GM12878 (cell line): ENCODE data around the gene CDC25C. TPM values are rescaled to one million over a fixed set of nuclear protein-coding genes. Genes with fewer than 3 reads are reported as not detected.

Experiments
- ATAC-seq: fragments of 200-7000 bp; cut with Tn5 transposase; 3 replicates; pipeline ENCODE4 v1.9.1; 2020; ENCODE audit warnings: mild to moderate bottlenecking, moderate library complexity
- BruUV-seq: library from RNA; stranded (reverse); fragments of 400-500 nt; replicated peaks from 2 replicates; lab custom pipeline; 2021; lab: Mats Ljungman, UMichigan
- CTCF ChIA-PET: fragments of 300-600 bp; sonication (Branson Sonifier 250); formaldehyde crosslinking; extraction: SDS; loops from one replicate; lab custom pipeline; 2021; ENCODE audit warnings: inconsistent platforms; lab: Yijun Ruan, JAX
- POLR2A ChIA-PET: fragments of 350-600 bp; formaldehyde crosslinking; extraction: SDS; loops from one replicate; lab custom pipeline; 2021; ENCODE audit warnings: inconsistent platforms; lab: Charles Lee
- RAD21 ChIA-PET: fragments of 300-600 bp; sonication (Branson Sonifier 250); formaldehyde crosslinking; loops from one replicate; lab custom pipeline; 2023; ENCODE audit warnings: antibody characterized with exemption; ENCODE audit not compliant: unreplicated experiment; lab: Charles Lee
- SMC1A ChIA-PET: fragments of 300-600 bp; sonication (Branson Sonifier 250); formaldehyde crosslinking; loops from one replicate; lab custom pipeline; 2023; ENCODE audit not compliant: unreplicated experiment, uncharacterized antibody; lab: Charles Lee
- DNase-seq: peaks from one replicate; pipeline ENCODE4 v3.0.0-alpha.2; 2011; ENCODE audit warnings: low read depth, low spot score
- FAIRE-seq: peaks from 3 replicates; lab custom pipeline; 2011; peaks lifted over from hg19 to GRCh38; lab: Jason Lieb, UNC
- H2AFZ ChIP-seq: 2 replicates; pipeline ENCODE4 v1.6.0; 2011; ENCODE audit warnings: low read depth, low read length, control low read depth; ENCODE audit not compliant: control insufficient read depth
- H3K27ac ChIP-seq: 2 replicates; pipeline ENCODE4 v1.5.1; 2011; ENCODE audit warnings: control low read depth; ENCODE audit not compliant: control insufficient read depth, insufficient read depth
- H3K27me3 ChIP-seq, 2 experiments: replicated peaks in 1 of 2; 2 replicates each; pipeline versions ENCODE4 v1.6.0 to v1.6.1; 2011; ENCODE audit warnings: low read length in 1 of 2; ENCODE audit not compliant: control insufficient read depth in 2 of 2, insufficient read depth in 2 of 2
- H3K36me3 ChIP-seq, 2 experiments: 2 replicates each; pipeline ENCODE4 v1.5.1; 2011; ENCODE audit warnings: low read length in 1 of 2; ENCODE audit not compliant: control insufficient read depth in 2 of 2, insufficient read depth in 2 of 2
- H3K4me1 ChIP-seq: 2 replicates; pipeline ENCODE4 v1.6.1; 2011; ENCODE audit warnings: mild to moderate bottlenecking, low read length, moderate library complexity, mixed read lengths; ENCODE audit not compliant: control insufficient read depth, insufficient read depth
- H3K4me2 ChIP-seq: 2 replicates; pipeline ENCODE4 v1.6.0; 2011; ENCODE audit warnings: control low read depth; ENCODE audit not compliant: control insufficient read depth, insufficient read depth
- H3K4me3 ChIP-seq: fragments of 200-600 bp; sonication (generic); 2 replicates; pipeline ENCODE4 v1.5.1; 2016
- H3K79me2 ChIP-seq: 2 replicates; pipeline ENCODE4 v1.6.0; 2011; ENCODE audit warnings: low read length; ENCODE audit not compliant: control insufficient read depth, insufficient read depth
- H3K9ac ChIP-seq: 2 replicates; pipeline ENCODE4 v1.8.0; 2011; ENCODE audit warnings: low read length, control low read depth, mixed read lengths; ENCODE audit not compliant: control insufficient read depth, insufficient read depth
- H3K9me3 ChIP-seq: replicated peaks from 3 replicates; pipeline ENCODE4 v1.5.1; 2011; ENCODE audit warnings: mild to moderate bottlenecking, low read length; ENCODE audit not compliant: control insufficient read depth, insufficient read depth
- H4K20me1 ChIP-seq: 2 replicates; pipeline ENCODE4 v1.6.0; 2011; ENCODE audit not compliant: control insufficient read depth, insufficient read depth
- ASH2L ChIP-seq: fragments of 300-600, 200-600 bp; sonication (generic); IDR thresholded peaks from 2 replicates; pipeline ENCODE4 v1.6.1; 2017; ENCODE audit warnings: low read depth, mild to moderate bottlenecking, borderline replicate concordance
- CHD1 ChIP-seq: IDR thresholded peaks from 2 replicates; pipeline ENCODE4 v1.6.1; 2012; ENCODE audit warnings: low read depth, low read length, improper control_type of control experiment
- EP300 ChIP-seq, 2 experiments: fragments of 150-350 bp in 1 of 2; IDR thresholded peaks; 2 replicates each; pipeline ENCODE4 v1.6.1; 2011 to 2012; ENCODE audit warnings: low read depth in 2 of 2, low read length in 2 of 2, borderline replicate concordance in 1 of 2, improper control_type of control experiment in 1 of 2, inconsistent platforms in 1 of 2; ENCODE audit not compliant: control insufficient read depth in 1 of 2
- GABPA ChIP-seq: IDR thresholded peaks from 2 replicates; pipeline ENCODE4 v1.6.1; 2014; ENCODE audit warnings: antibody characterized with exemption, low read depth, mild to moderate bottlenecking, inconsistent platforms
- IRF4 ChIP-seq: IDR thresholded peaks from 2 replicates; pipeline ENCODE4 v1.6.1; 2011; ENCODE audit warnings: low read depth, low read length
- JUND ChIP-seq: IDR thresholded peaks from 2 replicates; pipeline ENCODE4 v1.6.1; 2012; ENCODE audit warnings: low read depth, mild to moderate bottlenecking, low read length, improper control_type of control experiment, moderate library complexity
- KDM1A ChIP-seq: fragments of 200-600 bp; sonication (generic); IDR thresholded peaks from 2 replicates; pipeline ENCODE4 v1.6.1; 2016; ENCODE audit warnings: borderline replicate concordance
- KLF5 ChIP-seq: fragments of 450-650 bp; IDR thresholded peaks from 2 replicates; pipeline ENCODE4 v1.6.1; 2014; ENCODE audit warnings: mild to moderate bottlenecking; ENCODE audit not compliant: partially characterized antibody
- NFYB ChIP-seq: IDR thresholded peaks from 2 replicates; pipeline ENCODE4 v1.6.1; 2011; ENCODE audit warnings: low read depth, mild to moderate bottlenecking, low read length, improper control_type of control experiment, moderate library complexity; ENCODE audit not compliant: insufficient read depth
- NRF1 ChIP-seq: conservative IDR thresholded peaks from 2 replicates; pipeline ENCODE4 v1.6.1; 2011; ENCODE audit warnings: mild to moderate bottlenecking, low read depth, low read length, improper control_type of control experiment
- POLR2A ChIP-seq: IDR thresholded peaks from 2 replicates; pipeline ENCODE4 v1.6.1; 2011; ENCODE audit warnings: low read depth, mild to moderate bottlenecking, low read length
- RBBP5 ChIP-seq: fragments of 200-600 bp; sonication (generic); conservative IDR thresholded peaks from 2 replicates; pipeline ENCODE4 v1.6.1; 2016
- RCOR1 ChIP-seq: conservative IDR thresholded peaks from 2 replicates; pipeline ENCODE4 v1.6.1; 2012; ENCODE audit warnings: low read depth, low read length, improper control_type of control experiment
- SMC3 ChIP-seq: IDR thresholded peaks from 2 replicates; pipeline ENCODE4 v1.6.1; 2011; ENCODE audit warnings: low read length, improper control_type of control experiment, borderline replicate concordance
- STAT1 ChIP-seq: fragments of 450-650 bp; conservative IDR thresholded peaks from 2 replicates; pipeline ENCODE4 v1.6.1; 2014; ENCODE audit warnings: antibody characterized with exemption, mild to moderate bottlenecking
- SUPT20H ChIP-seq: IDR thresholded peaks from 2 replicates; pipeline ENCODE4 v1.6.1; 2011; ENCODE audit warnings: low read depth, mild to moderate bottlenecking, low read length, moderate library complexity, borderline replicate concordance; ENCODE audit not compliant: control insufficient read depth
- ZSCAN29 ChIP-seq: fragments of 450-650 bp; IDR thresholded peaks from 2 replicates; pipeline ENCODE4 v1.6.1; 2017; ENCODE audit warnings: mild to moderate bottlenecking, moderate library complexity
- ZZZ3 ChIP-seq: IDR thresholded peaks from 2 replicates; pipeline ENCODE4 v1.6.1; 2011; ENCODE audit warnings: low read depth; ENCODE audit not compliant: control insufficient read depth, insufficient read length
- WGBS: methylation state at CpG from one replicate; pipeline ENCODE4 v1.1.6; 2016; ENCODE audit warnings: low lambda C conversion rate; ENCODE audit not compliant: insufficient replicate concordance, insufficient coverage; ENCODE audit errors: missing lambda C conversion rate; 5-methylcytosine and 5-hydroxymethylcytosine counted together
- in situ Hi-C: fragments of 300-500 bp; cut with MboI; formaldehyde crosslinking; loops from 9 replicates; pipeline ENCODE4 v1.14.3; 2018; ENCODE audit warnings: mixed read lengths
- intact Hi-C: fragments of 100-400 bp; cut with micrococcal nuclease; formaldehyde crosslinking; loops from one replicate; pipeline ENCODE4 v1.14.2; 2022; ENCODE audit not compliant: unreplicated experiment
- polyA plus RNA-seq, 11 experiments: library from polyadenylated mRNA; depleted of rRNA in 4 of 11; unstranded in 6 of 11; stranded (reverse) in 5 of 11; fragments of >200 nt; fragmentation: Nextera tagmentation in 4 of 11; fragmentation: Illumina TruSeq in 1 of 11; extraction: Ambion mirVana in 4 of 11; extraction: Trizol in 1 of 11; gene quantifications; 1 replicate in 1 of 11; 2 replicates in 10 of 11; pipeline versions ENCODE4 v1.2.1 to v1.2.3, GENCODE V29; 2011 to 2016; ENCODE audit warnings: inconsistent platforms in 2 of 11, missing spikeins in 2 of 11, low read depth in 1 of 11
- total RNA-seq, 4 experiments: library from RNA; depleted of rRNA in 3 of 4; stranded (reverse); fragments of >200 nt in 3 of 4; fragmentation: Illumina TruSeq in 1 of 4; extraction: Trizol in 1 of 4; gene quantifications; 2 replicates each; pipeline versions ENCODE4 v1.2.1 to v1.2.3, GENCODE V29; 2013 to 2021
- TF ChIP-seq, protein P1 (sequence below): fragments of 450-650 bp; IDR thresholded peaks from 2 replicates; pipeline ENCODE4 v1.6.1; 2018; ENCODE audit warnings: mild to moderate bottlenecking, low read depth, moderate library complexity; ENCODE audit not compliant: partially characterized antibody

CDC25C gene
- total and polyA plus RNA-seq, 10 of the 15 experiments (the other 5 are each of a cell fraction or from before 2014, with no cell fraction given), result 9.2 to 30.7 (median 14.9) TPM

DNA sequence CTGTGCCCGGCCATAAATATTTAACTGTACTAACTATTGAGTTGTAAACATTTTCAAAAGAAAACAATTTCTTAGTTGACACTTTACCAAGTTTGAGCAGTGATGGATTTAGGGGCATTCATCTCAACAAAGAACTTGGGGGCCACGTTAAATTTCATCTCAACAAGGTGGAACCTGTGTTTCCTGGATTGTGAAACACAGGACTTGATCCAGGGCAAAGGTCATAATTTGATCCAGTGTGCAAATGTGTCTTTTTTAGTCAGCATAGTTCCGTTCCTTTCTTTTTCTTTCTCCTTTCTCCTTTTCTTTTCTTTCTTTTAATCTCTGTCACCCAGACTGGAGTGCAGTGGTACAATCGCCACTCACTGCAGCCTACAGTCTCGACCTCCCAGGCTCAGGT, 60.3 kb downstream of the CDC25C start:
- Histone ChIP-seq H3K4me3 (no peak overlapping the region), H3K27ac (no peak overlapping the region), H3K4me2 (no peak overlapping the region), H3K36me3 (no peaks in the 10 kb centered on the region), H4K20me1 (no peaks in the 10 kb centered on the region), H3K27me3 (peaks cover 0 to 2% of the 10 kb centered on the region in 2 experiments; a peak in 1 of 4 replicates), H2AFZ (no peak overlapping the region)
- intact Hi-C loops, result no loop called here
- ChIA-PET POLR2A (no interaction called here), SMC1A (no interaction called here), CTCF (no interaction called here), RAD21 (no interaction called here)
- ATAC-seq, result no peak
- in situ Hi-C loops, result no loop called here
- no peak for DNase-seq
- no TSS peak for BruUV-seq
- TF ChIP-seq RBBP5 (no peak), NFYB (no peak), EP300 (IDR thresholded peaks at IDR 0.05; ENCODE audit: borderline replicate concordance in 1 of 2, control insufficient read depth in 1 of 2, low read depth in 2 of 2, low read length in 2 of 2) (no peak), CHD1 (no peak), NRF1 (no peak), POLR2A (no peak), KDM1A (no peak), GABPA (no peak)
- TF ChIP-seq, all 136 proteins: peak for 0
- Histone ChIP-seq H3K4me1 (no peaks in the 10 kb centered on the region; the same call in 1 of the 2 replicates), H3K9ac (no peak overlapping the region), H3K9me3 (no peaks in the 10 kb centered on the region), H3K79me2 (no peaks in the 10 kb centered on the region)
- FAIRE-seq, result no peak
- 51% methylated on average over 5 of the region's 5 CpGs for whole genome bisulfite sequencing

DNA sequence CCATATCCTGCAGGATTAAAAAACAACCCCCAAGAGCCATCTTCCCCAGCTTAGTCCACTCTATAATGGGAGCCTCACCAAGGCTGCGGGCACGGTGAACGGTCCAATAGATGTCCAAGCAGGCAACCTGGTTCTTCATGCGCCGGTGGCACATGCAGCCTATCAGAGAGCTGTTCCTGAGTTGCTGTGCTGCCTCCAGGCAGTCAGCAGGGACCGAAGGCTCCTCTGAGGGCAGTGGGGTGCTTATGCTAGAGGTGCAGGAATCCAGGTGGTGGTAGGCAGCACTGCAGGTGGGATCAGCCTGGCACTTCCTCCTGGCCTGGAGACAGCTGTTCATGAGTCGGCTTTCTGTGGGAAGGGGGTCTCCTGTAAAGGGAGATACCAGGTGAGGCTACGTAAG, 67.4 kb downstream of the CDC25C start:
- Histone ChIP-seq H3K9ac (no peak overlapping the region), H3K79me2 (no peaks in the 10 kb centered on the region), H2AFZ (no peak overlapping the region), H3K36me3 (no peaks in the 10 kb centered on the region), H3K4me1 (no peaks in the 10 kb centered on the region), H3K9me3 (no peaks in the 10 kb centered on the region), H4K20me1 (no peaks in the 10 kb centered on the region), H3K27ac (no peak overlapping the region), H3K4me3 (no peak overlapping the region), H3K27me3 (no peaks in the 10 kb centered on the region), H3K4me2 (no peak overlapping the region)
- no peak for ATAC-seq
- ChIA-PET CTCF (no interaction called here), SMC1A (interaction anchor here (1.0 kb wide), 1 partner anchor 24 kb away, joined by 4 read pairs; no protein-coding TSS in a partner anchor), RAD21 (no interaction called here), POLR2A (no interaction called here)
- intact Hi-C loops, result no loop called here
- no TSS peak for BruUV-seq
- WGBS, result 64% methylated on average over 8 of the region's 8 CpGs
- DNase-seq, result no peak
- FAIRE-seq, result no peak
- in situ Hi-C loops, result no loop called here
- no peak for TF ChIP-seq SMC3
- TF ChIP-seq IRF4, result no peak
- TF ChIP-seq SUPT20H, result no peak
- TF ChIP-seq STAT1, result no peak
- no peak for TF ChIP-seq ASH2L
- no peak for TF ChIP-seq ZZZ3
- no peak for TF ChIP-seq RCOR1
- TF ChIP-seq ZSCAN29, result no peak
- TF ChIP-seq JUND, result no peak
- no peak for TF ChIP-seq KLF5
- TF ChIP-seq, protein P1, sequence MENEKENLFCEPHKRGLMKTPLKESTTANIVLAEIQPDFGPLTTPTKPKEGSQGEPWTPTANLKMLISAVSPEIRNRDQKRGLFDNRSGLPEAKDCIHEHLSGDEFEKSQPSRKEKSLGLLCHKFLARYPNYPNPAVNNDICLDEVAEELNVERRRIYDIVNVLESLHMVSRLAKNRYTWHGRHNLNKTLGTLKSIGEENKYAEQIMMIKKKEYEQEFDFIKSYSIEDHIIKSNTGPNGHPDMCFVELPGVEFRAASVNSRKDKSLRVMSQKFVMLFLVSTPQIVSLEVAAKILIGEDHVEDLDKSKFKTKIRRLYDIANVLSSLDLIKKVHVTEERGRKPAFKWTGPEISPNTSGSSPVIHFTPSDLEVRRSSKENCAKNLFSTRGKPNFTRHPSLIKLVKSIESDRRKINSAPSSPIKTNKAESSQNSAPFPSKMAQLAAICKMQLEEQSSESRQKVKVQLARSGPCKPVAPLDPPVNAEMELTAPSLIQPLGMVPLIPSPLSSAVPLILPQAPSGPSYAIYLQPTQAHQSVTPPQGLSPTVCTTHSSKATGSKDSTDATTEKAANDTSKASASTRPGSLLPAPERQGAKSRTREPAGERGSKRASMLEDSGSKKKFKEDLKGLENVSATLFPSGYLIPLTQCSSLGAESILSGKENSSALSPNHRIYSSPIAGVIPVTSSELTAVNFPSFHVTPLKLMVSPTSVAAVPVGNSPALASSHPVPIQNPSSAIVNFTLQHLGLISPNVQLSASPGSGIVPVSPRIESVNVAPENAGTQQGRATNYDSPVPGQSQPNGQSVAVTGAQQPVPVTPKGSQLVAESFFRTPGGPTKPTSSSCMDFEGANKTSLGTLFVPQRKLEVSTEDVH, result no peak
